GM19238 (cell line): Measurements from ENCODE around the gene CPEB2.

Source experiments
- DNase-seq: peaks from one replicate; pipeline ENCODE4 v3.0.0; 2011; ENCODE audit warnings: low spot score; ENCODE audit not compliant: insufficient read length

The CPEB2 gene

DNA sequence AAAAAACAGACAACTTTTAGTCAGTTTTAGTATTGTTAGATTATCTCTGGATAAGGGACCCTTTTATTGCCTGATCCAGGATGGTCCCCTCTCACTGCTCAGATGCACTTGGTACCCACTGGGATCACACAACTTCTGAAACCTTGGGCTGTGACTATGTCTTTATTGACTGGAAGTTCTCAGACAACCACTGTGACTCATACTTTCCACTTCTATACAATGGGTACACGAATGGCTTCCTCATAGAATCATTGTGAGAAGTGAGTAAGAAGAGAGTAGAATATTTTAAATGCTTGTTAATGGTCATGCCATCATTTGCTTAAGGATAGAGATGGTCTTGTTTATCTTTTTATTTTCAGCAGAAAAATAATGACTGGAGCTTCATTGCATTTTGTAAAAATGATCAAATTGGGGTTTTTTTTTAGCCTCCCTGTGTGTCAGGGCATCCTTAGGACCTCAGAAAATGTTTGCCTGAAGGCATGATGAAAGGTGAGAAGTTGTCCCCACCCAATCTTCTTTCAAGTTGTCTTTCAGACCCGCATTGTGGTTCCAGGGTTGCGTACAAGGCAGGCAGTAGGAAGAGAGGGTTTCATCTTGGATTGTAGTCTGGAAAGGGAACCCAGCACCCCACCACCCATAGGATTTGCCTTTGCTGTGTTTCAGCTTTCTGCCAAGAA, 115.1 kb downstream of the CPEB2 start:
- no peak for DNase-seq

GRCh38 chr4:15118292-15118691, 116.0 kb downstream of the CPEB2 start:
- DNase-seq = no peak
